Cardiac muscle cell (in vitro differentiated cells and primary cell): ENCODE measurements around the gene LRRC71. TPM values are rescaled to one million over a fixed set of nuclear protein-coding genes. Genes with fewer than 3 reads are reported as not detected.

Experiments
- DNase-seq, 2 donors: peaks; one replicate each; pipeline versions ENCODE4 v3.0.0 to v3.0.0-alpha.2; 2010 to 2017; ENCODE audit warnings: low read depth in 1 of 2, low spot score in 1 of 2
- H3K27ac ChIP-seq: fragments of 200-600 bp; sonication (generic); 2 replicates; pipeline ENCODE4 v1.5.1; 2016
- H3K27me3 ChIP-seq: fragments of 200-600 bp; sonication (generic); 2 replicates; pipeline ENCODE4 v1.6.0; 2016; ENCODE audit warnings: control low read depth
- H3K36me3 ChIP-seq: fragments of 200-600 bp; sonication (generic); 2 replicates; pipeline ENCODE4 v1.5.1; 2016; ENCODE audit warnings: control low read depth
- H3K4me1 ChIP-seq: fragments of 200-600 bp; sonication (generic); 2 replicates; pipeline ENCODE4 v1.8.1; 2017; ENCODE audit warnings: low read depth, mild to moderate bottlenecking, mixed run types
- H3K4me3 ChIP-seq: fragments of 200-600 bp; sonication (generic); 2 replicates; pipeline ENCODE4 v1.5.1; 2016; ENCODE audit warnings: mild to moderate bottlenecking
- H3K9me3 ChIP-seq: fragments of 200-600 bp; sonication (generic); 2 replicates; pipeline ENCODE4 v1.5.1; 2017; ENCODE audit warnings: low read depth, mild to moderate bottlenecking, control low read depth
- CTCF ChIP-seq: IDR thresholded peaks from 2 replicates; pipeline ENCODE4 v1.5.1; 2012; ENCODE audit warnings: low read depth, mild to moderate bottlenecking, low read length
- polyA plus RNA-seq: library from polyadenylated mRNA; unstranded; fragments of >200 nt; fragmentation: Nextera tagmentation; extraction: Ambion mirVana; gene quantifications from 2 replicates; pipeline ENCODE4 v1.2.1, GENCODE V29; 2016
- total RNA-seq: library from RNA; depleted of rRNA; stranded (reverse); fragments of >200 nt; gene quantifications from 2 replicates; pipeline ENCODE4 v1.2.3, GENCODE V29; 2016

Gene LRRC71
- total and polyA plus RNA-seq, 2 experiments from 2014 or later: 0.24 to 0.45 TPM

- TF ChIP-seq CTCF: no peak
Measured at GRCh38 chr1:156928043-156928602, 7.7 kb downstream of the LRRC71 start.

GRCh38 chr1:156929596-156930238 is 9.3 kb downstream of the LRRC71 start:
- DNase-seq: no peak
- TF ChIP-seq CTCF: no peak

More at GRCh38 chr1:156928043-156928602, 7.7 kb downstream of the LRRC71 start:
- peaks cover 4% of the 10 kb centered on the region for H3K4me1 ChIP-seq
- no peaks in the 10 kb centered on the region for H3K36me3 ChIP-seq
- peaks cover 65% of the 10 kb centered on the region for H3K27me3 ChIP-seq
- DNase-seq: no peak
- no peak overlapping the region for H3K27ac ChIP-seq
- no peaks in the 10 kb centered on the region for H3K9me3 ChIP-seq
- H3K4me3 ChIP-seq: peak overlapping the region; percentile 20

GRCh38 chr1:156930483-156930882 is 10.1 kb downstream of the LRRC71 start:
- DNase-seq: no peak

More at GRCh38 chr1:156929596-156930238, 9.3 kb downstream of the LRRC71 start:
- no peak overlapping the region for H3K27ac ChIP-seq
- H3K36me3 ChIP-seq: no peaks in the 10 kb centered on the region
- peaks cover 49% of the 10 kb centered on the region for H3K27me3 ChIP-seq
- no peaks in the 10 kb centered on the region for H3K9me3 ChIP-seq
- no peaks in the 10 kb centered on the region for H3K4me1 ChIP-seq
- H3K4me3 ChIP-seq: no peak overlapping the region

GRCh38 chr1:156931211-156931952 is 10.9 kb downstream of the LRRC71 start:
- Histone ChIP-seq H3K27me3 (peaks cover 32% of the 10 kb centered on the region), H3K27ac (no peak overlapping the region), H3K4me1 (no peaks in the 10 kb centered on the region), H3K4me3 (no peak overlapping the region), H3K9me3 (no peaks in the 10 kb centered on the region), H3K36me3 (no peaks in the 10 kb centered on the region)
- no peak for TF ChIP-seq CTCF
- DNase-seq: no peak

More at GRCh38 chr1:156930483-156930882, 10.1 kb downstream of the LRRC71 start:
- no peaks in the 10 kb centered on the region for H3K4me1 ChIP-seq
- no peak overlapping the region for H3K27ac ChIP-seq
- peaks cover 41% of the 10 kb centered on the region for H3K27me3 ChIP-seq
- H3K4me3 ChIP-seq: no peak overlapping the region
- no peaks in the 10 kb centered on the region for H3K36me3 ChIP-seq
- no peak for TF ChIP-seq CTCF
- no peaks in the 10 kb centered on the region for H3K9me3 ChIP-seq

GRCh38 chr1:156931974-156932710 is 11.7 kb downstream of the LRRC71 start:
- Histone ChIP-seq H3K4me1 (no peaks in the 10 kb centered on the region), H3K4me3 (no peak overlapping the region), H3K27ac (no peak overlapping the region), H3K27me3 (peaks cover 25% of the 10 kb centered on the region), H3K36me3 (no peaks in the 10 kb centered on the region), H3K9me3 (no peaks in the 10 kb centered on the region)
- DNase-seq: no peak
- no peak for TF ChIP-seq CTCF
